WTC11 (cell line): Measurements from ENCODE around the gene TLX2. TPM values are rescaled to one million over a fixed set of nuclear protein-coding genes. Genes with fewer than 3 reads are reported as not detected.

Source experiments
- ATAC-seq: fragments of 200-7000 bp; cut with Tn5 transposase; 2 replicates; pipeline ENCODE4 v1.10.0; 2021; ENCODE audit warnings: mild to moderate bottlenecking, moderate library complexity
- CTCF ChIA-PET: fragments of 300-600 bp; sonication (Branson Sonifier 250); formaldehyde crosslinking; loops from one replicate; lab custom pipeline; 2021; ENCODE audit warnings: antibody characterized with exemption; lab: Charles Lee
- POLR2A ChIA-PET: fragments of 350-600 bp; sonication (Branson Sonifier 250); formaldehyde crosslinking; loops from one replicate; lab custom pipeline; 2021; ENCODE audit warnings: antibody characterized with exemption; lab: Charles Lee
- DNase-seq: peaks from one replicate; pipeline ENCODE4 v3.0.0; 2021; ENCODE audit warnings: low spot score
- H3K27ac Mint-ChIP-seq: 2 replicates; pipeline ENCODE4 v1.8.0; 2021; ENCODE audit warnings: mixed read lengths
- H3K27me3 Mint-ChIP-seq: 2 replicates; pipeline ENCODE4 v1.8.0; 2021; ENCODE audit warnings: low read depth, mild to moderate bottlenecking, moderate library complexity, mixed read lengths
- H3K36me3 Mint-ChIP-seq: 2 replicates; pipeline ENCODE4 v1.8.0; 2021; ENCODE audit warnings: mixed read lengths
- H3K4me1 Mint-ChIP-seq: 2 replicates; pipeline ENCODE4 v1.8.0; 2022; ENCODE audit warnings: mixed read lengths
- H3K4me3 Mint-ChIP-seq: 2 replicates; pipeline ENCODE4 v1.8.0; 2021; ENCODE audit warnings: mild to moderate bottlenecking, moderate library complexity, mixed read lengths
- H3K9me3 Mint-ChIP-seq: 2 replicates; pipeline ENCODE4 v1.8.0; 2021; ENCODE audit warnings: mixed read lengths
- AFF4 ChIP-seq: sonication (generic); formaldehyde crosslinking; IDR thresholded peaks from 2 replicates; pipeline ENCODE4 v1.8.1; 2023; ENCODE audit warnings: mild to moderate bottlenecking, missing genetic modification reagents, borderline replicate concordance
- ATF1 ChIP-seq: sonication (generic); formaldehyde crosslinking; IDR thresholded peaks from 2 replicates; pipeline ENCODE4 v1.8.1; 2023; ENCODE audit warnings: mild to moderate bottlenecking, moderate library complexity, missing genetic modification reagents
- CTCF ChIP-seq: fragments of 200-600 bp; IDR thresholded peaks from 2 replicates; pipeline ENCODE4 v1.8.0; 2022; ENCODE audit warnings: antibody characterized with exemption
- ETV6 ChIP-seq: sonication (generic); formaldehyde crosslinking; IDR thresholded peaks from 2 replicates; pipeline ENCODE4 v1.8.1; 2022; ENCODE audit warnings: mild to moderate bottlenecking, missing genetic modification reagents
- FOXJ3 ChIP-seq: sonication (generic); formaldehyde crosslinking; IDR thresholded peaks from 2 replicates; pipeline ENCODE4 v1.9.0; 2021; ENCODE audit warnings: missing genetic modification reagents, mild to moderate bottlenecking, borderline replicate concordance
- GTF2I ChIP-seq: fragments of 250-450 bp; sonication (Bioruptor Pico); conservative IDR thresholded peaks from 2 replicates; pipeline ENCODE4 v1.4.0; 2021; ENCODE audit warnings: mild to moderate bottlenecking
- IRF1 ChIP-seq: sonication (generic); formaldehyde crosslinking; IDR thresholded peaks from 2 replicates; pipeline ENCODE4 v1.8.0; 2023; ENCODE audit warnings: missing genetic modification reagents
- IRF2 ChIP-seq: sonication (generic); formaldehyde crosslinking; IDR thresholded peaks from 2 replicates; pipeline ENCODE4 v1.8.0; 2022; ENCODE audit warnings: low read depth, missing genetic modification reagents, borderline replicate concordance
- PREB ChIP-seq: sonication (generic); formaldehyde crosslinking; IDR thresholded peaks from 2 replicates; pipeline ENCODE4 v1.8.1; 2022; ENCODE audit warnings: mild to moderate bottlenecking, missing genetic modification reagents, moderate library complexity, borderline replicate concordance
- RORB ChIP-seq: fragments of 250-450 bp; sonication (Bioruptor Pico); IDR thresholded peaks from 2 replicates; pipeline ENCODE4 v1.9.0; 2021; ENCODE audit warnings: mild to moderate bottlenecking
- SMAD4 ChIP-seq: sonication (generic); formaldehyde crosslinking; IDR thresholded peaks from 2 replicates; pipeline ENCODE4 v1.8.0; 2022; ENCODE audit warnings: mild to moderate bottlenecking, missing genetic modification reagents
- SOX15 ChIP-seq: fragments of 250-450 bp; sonication (Bioruptor Pico); IDR thresholded peaks from 2 replicates; pipeline ENCODE4 v1.9.0; 2021; ENCODE audit warnings: mild to moderate bottlenecking
- TEAD1 ChIP-seq: sonication (generic); formaldehyde crosslinking; IDR thresholded peaks from 2 replicates; pipeline ENCODE4 v1.8.0; 2022; ENCODE audit warnings: mild to moderate bottlenecking, missing genetic modification reagents
- TP53 ChIP-seq: sonication (generic); formaldehyde crosslinking; IDR thresholded peaks from 2 replicates; pipeline ENCODE4 v1.8.1; 2023; ENCODE audit warnings: mild to moderate bottlenecking, missing genetic modification reagents
- USF1 ChIP-seq: sonication (generic); formaldehyde crosslinking; IDR thresholded peaks from 2 replicates; pipeline ENCODE4 v1.8.0; 2022; ENCODE audit warnings: mild to moderate bottlenecking, missing genetic modification reagents
- ZNF138 ChIP-seq: sonication (generic); formaldehyde crosslinking; conservative IDR thresholded peaks from 2 replicates; pipeline ENCODE4 v1.8.1; 2022; ENCODE audit warnings: mild to moderate bottlenecking, moderate library complexity, missing genetic modification reagents
- ZNF219 ChIP-seq: sonication (generic); formaldehyde crosslinking; IDR thresholded peaks from 2 replicates; pipeline ENCODE4 v1.8.0; 2023; ENCODE audit warnings: missing genetic modification reagents, mild to moderate bottlenecking, borderline replicate concordance
- ZNF317 ChIP-seq: sonication (generic); formaldehyde crosslinking; IDR thresholded peaks from 2 replicates; pipeline ENCODE4 v1.8.1; 2023; ENCODE audit warnings: low read depth, mild to moderate bottlenecking, moderate library complexity, missing genetic modification reagents, borderline replicate concordance
- ZNF425 ChIP-seq: fragments of 250-450 bp; sonication (Bioruptor Pico); conservative IDR thresholded peaks from 2 replicates; pipeline ENCODE4 v1.9.0; 2021; ENCODE audit warnings: mild to moderate bottlenecking
- ZNF671 ChIP-seq: fragments of 250-450 bp; sonication (Bioruptor Pico); IDR thresholded peaks from 2 replicates; pipeline ENCODE4 v1.8.0; 2021; ENCODE audit warnings: mild to moderate bottlenecking
- total RNA-seq: library from RNA; stranded (reverse); gene quantifications from 3 replicates; pipeline ENCODE4 v1.2.3, GENCODE V29; 2021
- TF ChIP-seq, protein P1 (sequence below): sonication (generic); formaldehyde crosslinking; IDR thresholded peaks from 2 replicates; pipeline ENCODE4 v1.8.1; 2023; ENCODE audit warnings: mild to moderate bottlenecking, missing genetic modification reagents

Gene TLX2
- total RNA-seq, 1 experiment from 2014 or later = 0.26 TPM

GRCh38 chr2:74550231-74550630 is 36.0 kb downstream of the TLX2 start (continued):
- no peak for TF ChIP-seq CTCF
- TF ChIP-seq TP53 (CRISPR knock-in tag) = no peak
- TF ChIP-seq TEAD1 = no peak
- no peak for TF ChIP-seq AFF4
- no peak for TF ChIP-seq ZNF425 (CRISPR knock-in tag)
- TF ChIP-seq SOX15 = no peak
- no peak for TF ChIP-seq IRF1 (CRISPR knock-in tag)
- TF ChIP-seq ZNF317 (CRISPR knock-in tag) = no peak
- no peak for TF ChIP-seq ATF1 (CRISPR knock-in tag)
- TF ChIP-seq ZNF671 (CRISPR knock-in tag) = no peak

- no peak overlapping the region for H3K4me3 Mint-ChIP-seq
- CTCF ChIA-PET = no interaction called here
- ATAC-seq (no peak), DNase-seq (no peak)
- H3K9me3 Mint-ChIP-seq = no peaks in the 10 kb centered on the region
- peaks cover 32% of the 10 kb centered on the region for H3K4me1 Mint-ChIP-seq
- H3K27me3 Mint-ChIP-seq = peaks cover 78% of the 10 kb centered on the region
- peaks cover 2% of the 10 kb centered on the region; the same call in 1 of the 2 replicates for H3K36me3 Mint-ChIP-seq
- TF ChIP-seq ZNF219 (CRISPR knock-in tag) (no peak), PREB (CRISPR knock-in tag) (no peak), ETV6 (CRISPR knock-in tag) (no peak), RORB (no peak), USF1 (CRISPR knock-in tag) (no peak), ZNF138 (CRISPR knock-in tag) (no peak), FOXJ3 (CRISPR knock-in tag) (no peak), IRF2 (CRISPR knock-in tag) (no peak), GTF2I (CRISPR knock-in tag) (no peak), SMAD4 (CRISPR knock-in tag) (no peak)
- TF ChIP-seq, protein P1, sequence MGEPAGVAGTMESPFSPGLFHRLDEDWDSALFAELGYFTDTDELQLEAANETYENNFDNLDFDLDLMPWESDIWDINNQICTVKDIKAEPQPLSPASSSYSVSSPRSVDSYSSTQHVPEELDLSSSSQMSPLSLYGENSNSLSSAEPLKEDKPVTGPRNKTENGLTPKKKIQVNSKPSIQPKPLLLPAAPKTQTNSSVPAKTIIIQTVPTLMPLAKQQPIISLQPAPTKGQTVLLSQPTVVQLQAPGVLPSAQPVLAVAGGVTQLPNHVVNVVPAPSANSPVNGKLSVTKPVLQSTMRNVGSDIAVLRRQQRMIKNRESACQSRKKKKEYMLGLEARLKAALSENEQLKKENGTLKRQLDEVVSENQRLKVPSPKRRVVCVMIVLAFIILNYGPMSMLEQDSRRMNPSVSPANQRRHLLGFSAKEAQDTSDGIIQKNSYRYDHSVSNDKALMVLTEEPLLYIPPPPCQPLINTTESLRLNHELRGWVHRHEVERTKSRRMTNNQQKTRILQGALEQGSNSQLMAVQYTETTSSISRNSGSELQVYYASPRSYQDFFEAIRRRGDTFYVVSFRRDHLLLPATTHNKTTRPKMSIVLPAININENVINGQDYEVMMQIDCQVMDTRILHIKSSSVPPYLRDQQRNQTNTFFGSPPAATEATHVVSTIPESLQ (CRISPR knock-in tag) = no peak
- POLR2A ChIA-PET = no interaction called here
- H3K27ac Mint-ChIP-seq = no peak overlapping the region
These were observed 37.3 kb downstream of the TLX2 start for GRCh38 chr2:74551530-74551929.
